PFSK-1 (cell line): ENCODE measurements around the gene FXYD4.

Experiments
- FOXP2 ChIP-seq: optimal IDR thresholded peaks from 2 replicates; pipeline ENCODE3; 2011; ENCODE audit warnings: borderline replicate concordance, control low read depth, inconsistent platforms; ENCODE audit not compliant: insufficient read depth; ENCODE audit errors: extremely low read length, extremely low read depth
- POLR2AphosphoS5 ChIP-seq: IDR thresholded peaks from 2 replicates; pipeline ENCODE4 v1.6.1; 2012; ENCODE audit warnings: low read depth, mild to moderate bottlenecking, control low read depth, low read length, moderate library complexity
- REST ChIP-seq, 2 experiments: IDR thresholded peaks; 2 replicates each; pipeline versions ENCODE4 v1.6.1 to v1.8.0; 2011 to 2012; ENCODE audit warnings: low read depth in 2 of 2, low read length in 2 of 2, control low read depth in 1 of 2, inconsistent platforms in 1 of 2, mild to moderate bottlenecking in 1 of 2, moderate library complexity in 1 of 2; ENCODE audit not compliant: insufficient read depth in 1 of 2
- SIN3A ChIP-seq: IDR thresholded peaks from 2 replicates; pipeline ENCODE4 v1.6.1; 2012; ENCODE audit warnings: mild to moderate bottlenecking, low read length, moderate library complexity, borderline replicate concordance; ENCODE audit not compliant: insufficient read depth
- TAF1 ChIP-seq: IDR thresholded peaks from 2 replicates; pipeline ENCODE4 v1.6.1; 2012; ENCODE audit warnings: low read length, control low read depth, borderline replicate concordance; ENCODE audit not compliant: insufficient read depth

The FXYD4 gene

GRCh38 chr10:43420369-43421200 is 49.1 kb downstream of the FXYD4 start:
- TF ChIP-seq FOXP2 (no peak), SIN3A (no peak), POLR2AphosphoS5 (no peak), REST (IDR thresholded peaks at IDR 0.05; ENCODE audit: insufficient read depth in 1 of 2, low read depth in 2 of 2, low read length in 2 of 2) (no peak)

- TF ChIP-seq SIN3A (no peak), REST (IDR thresholded peaks at IDR 0.05; ENCODE audit: insufficient read depth in 1 of 2, low read depth in 2 of 2, low read length in 2 of 2) (no peak), FOXP2 (no peak), POLR2AphosphoS5 (no peak), TAF1 (no peak)
These were observed 49.7 kb downstream of the FXYD4 start for GRCh38 chr10:43421201-43421507.

- TF ChIP-seq FOXP2: no peak
- no peak for TF ChIP-seq POLR2AphosphoS5
- no peak for TF ChIP-seq SIN3A
- TF ChIP-seq REST (IDR thresholded peaks at IDR 0.05; ENCODE audit: insufficient read depth in 1 of 2, low read depth in 2 of 2, low read length in 2 of 2): no peak
- no peak for TF ChIP-seq TAF1
These were observed 50.1 kb downstream of the FXYD4 start for GRCh38 chr10:43421519-43421918.

- TF ChIP-seq REST (IDR thresholded peaks at IDR 0.05; ENCODE audit: insufficient read depth in 1 of 2, low read depth in 2 of 2, low read length in 2 of 2) (no peak), SIN3A (no peak), TAF1 (no peak), POLR2AphosphoS5 (no peak), FOXP2 (no peak)
These were observed 53.0 kb downstream of the FXYD4 start for GRCh38 chr10:43424416-43424815.
